ENCODE measurements around the gene ANKFN1.

GRCh38 chr17:56434610-56435009, 281.3 kb downstream of the ANKFN1 start:
- TF ChIP-seq CTCF (conservative IDR thresholded peaks at IDR 0.05) = no peak
- no peak for TF ChIP-seq ZFX (IDR thresholded peaks at IDR 0.05)

Data from C4-2B (cell line).